Bone marrow (tissue), 2 donors: Measurements from ENCODE around the gene TNFAIP3.

Experiments
- DNase-seq, 2 donors: peaks; one replicate each; lab custom pipeline; 2025; lab: John Stamatoyannopoulos, UW

TNFAIP3 gene

GRCh38 chr6:137923866-137924653 is 57.0 kb downstream of the TNFAIP3 start:
- no peak for DNase-seq

GRCh38 chr6:137925141-137925698 is 58.2 kb downstream of the TNFAIP3 start:
- DNase-seq = no peak

GRCh38 chr6:137926207-137926731 is 59.2 kb downstream of the TNFAIP3 start:
- DNase-seq = no peak

- DNase-seq = no peak
Measured at GRCh38 chr6:137926985-137927384, 59.9 kb downstream of the TNFAIP3 start.

- peak; percentile 34 to 89 for DNase-seq
Measured at GRCh38 chr6:137927777-137928218, 60.7 kb downstream of the TNFAIP3 start.

GRCh38 chr6:137928286-137928685 is 61.2 kb downstream of the TNFAIP3 start:
- peak in 1 of 2 donors; percentile 58 for DNase-seq

GRCh38 chr6:137931849-137932465 is 64.9 kb downstream of the TNFAIP3 start:
- no peak for DNase-seq
